B cell (primary cell): ENCODE results near the gene MSS51.

Experiments used
- CTCF ChIP-seq: fragments of 200-600 bp; IDR thresholded peaks from one replicate; pipeline ENCODE4 v1.8.0; 2022; ENCODE audit warnings: antibody characterized with exemption, mild to moderate bottlenecking
- EZH2 ChIP-seq: IDR thresholded peaks from 2 replicates; pipeline ENCODE4 v1.6.1; 2012; ENCODE audit warnings: borderline replicate concordance, low read depth, mild to moderate bottlenecking, moderate library complexity, low read length; ENCODE audit not compliant: insufficient read depth, poor library complexity, severe bottlenecking

- TF ChIP-seq CTCF (no peak), EZH2 (no peak)
These were observed 35.3 kb downstream of the MSS51 start for GRCh38 chr10:73398024-73398423.
